HG03457 (cell line): Measurements from ENCODE around the gene ZNRF2.
A peak's percentile ranks its signal among the peaks of the same experiment; 100 is the strongest.

Experiments used
- ATAC-seq: cut with Tn5 transposase; IDR thresholded peaks from one replicate; pipeline ENCODE4 v1.9.1; 2021; ENCODE audit warnings: moderate number of reproducible peaks; ENCODE audit not compliant: unreplicated experiment

ZNRF2 gene

GRCh38 chr7:30284298-30285066 is at the start of gene ZNRF2:
Gene ZNRF2 (plus strand): TSS chr7:30284597. CDS start chr7:30285358, 761 bp downstream.
- ATAC-seq, result peak; percentile 88

- ATAC-seq, result no peak
These were observed 47.1 kb upstream of the ZNRF2 start for GRCh38 chr7:30237271-30237695.

GRCh38 chr7:30238721-30239441 is 45.5 kb upstream of the ZNRF2 start:
- peak; percentile 65 for ATAC-seq

GRCh38 chr7:30240106-30240800 is 44.1 kb upstream of the ZNRF2 start:
- no peak for ATAC-seq

GRCh38 chr7:30241767-30242166 is 42.6 kb upstream of the ZNRF2 start:
- ATAC-seq, result no peak

- ATAC-seq, result no peak
These were observed 40.1 kb upstream of the ZNRF2 start for GRCh38 chr7:30244340-30244739.

- ATAC-seq, result no peak
These were observed 38.5 kb upstream of the ZNRF2 start for GRCh38 chr7:30245913-30246312.

- no peak for ATAC-seq
These were observed 38.0 kb upstream of the ZNRF2 start for GRCh38 chr7:30246392-30246791.

- ATAC-seq, result no peak
These were observed 36.6 kb upstream of the ZNRF2 start for GRCh38 chr7:30247541-30248401.

GRCh38 chr7:30249316-30249715 is 35.1 kb upstream of the ZNRF2 start:
- no peak for ATAC-seq

GRCh38 chr7:30249986-30250774 is 34.2 kb upstream of the ZNRF2 start:
- ATAC-seq, result no peak

GRCh38 chr7:30251708-30252329 is 32.6 kb upstream of the ZNRF2 start:
- ATAC-seq, result no peak

GRCh38 chr7:30252885-30253795 is 31.3 kb upstream of the ZNRF2 start:
- ATAC-seq, result no peak

- no peak for ATAC-seq
These were observed 30.6 kb upstream of the ZNRF2 start for GRCh38 chr7:30253796-30254165.

GRCh38 chr7:30254248-30254647 is 30.1 kb upstream of the ZNRF2 start:
- no peak for ATAC-seq

GRCh38 chr7:30254717-30255063 is 29.7 kb upstream of the ZNRF2 start:
- no peak for ATAC-seq

GRCh38 chr7:30255064-30255769 is 29.2 kb upstream of the ZNRF2 start:
- no peak for ATAC-seq

GRCh38 chr7:30256349-30256858 is 28.0 kb upstream of the ZNRF2 start:
- no peak for ATAC-seq
